ENCODE results near the gene MAGEB3. TPM values are rescaled to one million over a fixed set of nuclear protein-coding genes. Genes with fewer than 3 reads are reported as not detected.

Gene MAGEB3
- total RNA-seq, 2 donors from 2014 or later, result not detected

- ATAC-seq (ENCODE audit: insufficient number of reproducible peaks, low FRiP score, low read depth) (peak; percentile 84), DNase-seq (ENCODE audit: low spot score) (no peak)
- Histone ChIP-seq H3K27ac (peak overlapping the region in 1 of 2 donors; percentile 49), H3K9me3 (no peaks in the 10 kb centered on the region), H3K27me3 (replicated peaks; ENCODE audit: insufficient read depth) (no peaks in the 10 kb centered on the region), H3K4me1 (ENCODE audit: control insufficient read depth in 1 of 2, low read depth in 2 of 2) (no peaks in the 10 kb centered on the region), H3K4me3 (no peak overlapping the region), H3K36me3 (no peaks in the 10 kb centered on the region)
- no peak for TF ChIP-seq CTCF (IDR thresholded peaks at IDR 0.05)
These were observed 53.2 kb downstream of the MAGEB3 start for GRCh38 chrX:30283456-30284200.

Other genes with a start within 250 kb of the MAGEB3 start
- gene MAGEB2, start 15.1 kb upstream of the MAGEB3 start, total RNA-seq, result not detected
- gene MAGEB4, start 11.3 kb downstream of the MAGEB3 start, total RNA-seq, result not detected
- not detected for gene MAGEB1, start 16.5 kb downstream of the MAGEB3 start, total RNA-seq
- under 1 TPM in 1 of 2 donors, not detected in 1; 0.81 TPM for gene NR0B1, start 78.7 kb downstream of the MAGEB3 start, total RNA-seq

All from thoracic aorta (tissue), 2 donors.